Measurements from ENCODE around the gene ACTR10.

Gene ACTR10

DNA sequence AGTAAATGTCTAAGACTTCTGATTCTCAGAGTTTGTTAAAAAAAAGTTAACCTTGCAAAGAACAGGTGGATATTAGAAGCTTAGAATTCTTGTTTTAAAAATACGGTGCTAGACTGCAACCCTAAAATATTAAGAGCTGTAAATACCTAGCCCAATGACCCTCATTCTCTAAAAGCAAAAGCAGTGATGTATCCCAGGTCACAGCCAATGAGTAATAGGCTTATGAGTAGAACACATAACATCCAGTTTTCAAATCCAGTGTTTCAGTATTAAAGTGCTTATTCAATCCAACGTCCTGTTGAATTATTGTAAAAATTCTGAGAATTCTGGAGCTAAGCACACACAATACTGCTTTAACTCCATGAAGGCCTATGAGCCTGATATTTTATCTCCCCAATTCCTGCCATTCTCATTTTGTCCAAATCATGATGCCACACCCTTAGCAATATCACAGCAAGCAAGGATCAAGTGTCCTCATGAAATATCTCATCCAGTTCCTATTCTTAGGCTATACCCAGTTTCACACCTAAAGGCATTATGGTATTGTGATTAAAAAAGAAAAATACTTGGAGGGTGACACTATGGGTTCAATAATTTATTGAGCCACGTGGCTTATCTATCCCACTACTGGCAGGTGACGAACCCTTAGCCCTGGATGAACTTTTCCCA, 83.1 kb downstream of the ACTR10 start:
- FAIRE-seq, result no peak

DNA sequence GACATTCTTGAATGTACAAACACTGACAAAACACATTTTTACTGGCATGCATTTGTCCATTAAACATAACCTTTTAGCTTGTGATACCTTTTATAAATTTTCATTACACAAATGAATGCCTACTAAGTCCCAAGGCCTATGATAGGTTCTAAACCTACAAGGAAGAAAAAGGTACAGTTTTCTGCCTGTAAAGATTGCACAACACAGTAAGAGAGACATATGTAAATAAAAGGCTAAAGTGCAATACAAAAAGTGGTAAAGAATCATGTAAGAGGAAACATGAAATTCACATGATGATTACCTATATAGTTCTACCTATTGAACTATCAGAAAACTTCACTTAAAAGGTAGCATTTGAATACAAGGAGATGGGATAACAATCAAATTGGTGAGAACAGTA, 83.8 kb downstream of the ACTR10 start:
- FAIRE-seq, result no peak

DNA sequence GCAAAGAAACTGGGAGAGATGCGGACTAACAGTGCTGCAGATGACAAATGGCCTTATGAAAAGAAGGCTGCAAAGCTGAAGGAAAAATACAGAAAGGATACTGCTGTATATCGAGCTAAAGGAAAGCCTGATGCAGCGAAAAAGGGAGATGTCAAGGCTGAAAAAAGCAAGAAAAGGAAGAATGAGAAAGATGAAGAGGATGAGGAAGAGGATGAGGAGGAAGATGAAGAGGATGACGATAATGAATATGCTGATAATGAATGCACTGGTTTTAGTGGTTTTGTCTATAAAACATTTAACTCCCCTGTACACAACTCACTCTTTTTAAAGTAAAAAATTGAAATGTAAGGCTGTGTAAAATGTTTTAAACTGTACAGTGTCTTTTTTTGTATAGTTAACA, 85.2 kb downstream of the ACTR10 start:
- FAIRE-seq, result no peak

Data from A204.1 (cell line).